ENCODE measurements around the gene TMCC2. TPM values are rescaled to one million over a fixed set of nuclear protein-coding genes. Genes with fewer than 3 reads are reported as not detected.

The TMCC2 gene
- total and polyA plus RNA-seq, 2 of the 8 experiments (the other 6 are each of a cell fraction or from before 2014, with no cell fraction given), result 6.7 to 6.8 TPM

GRCh38 chr1:205300149-205300548 lies 72.4 kb downstream of the TMCC2 start:
- FAIRE-seq, result no peak
- CTCF ChIA-PET (ENCODE audit: partially characterized antibody), result interaction anchor here (16.9 to 67.1 kb wide), 2 partner anchors 19 to 30 kb away, joined by 313 to 2424 read pairs; partner anchors contain the start of gene NUAK2
- no peak overlapping the region for H3K9ac ChIP-seq (replicated peaks in 1 of 4; ENCODE audit: extremely low read depth in 1 of 4, low read depth in 3 of 4, low read length in 3 of 4)

More at GRCh38 chr1:205300149-205300548, 72.4 kb downstream of the TMCC2 start:
- peak overlapping the region; percentile 71 for H3K18ac ChIP-seq (ENCODE audit: extremely low read depth, low read length)
- H3K4me3 ChIP-seq (ENCODE audit: extremely low read depth in 1 of 4, insufficient read depth in 2 of 4, low read depth in 3 of 4, low read length in 4 of 4), result no peak overlapping the region
- no peak overlapping the region for H2AFZ ChIP-seq (ENCODE audit: low read length)
- H3K23me2 ChIP-seq (ENCODE audit: low read depth, low read length), result peaks cover 2% of the 10 kb centered on the region
- peaks cover 29 to 45% (median 34%) of the 10 kb centered on the region in 4 experiments for H3K4me1 ChIP-seq (replicated peaks in 1 of 4; ENCODE audit: control insufficient read depth in 3 of 4, insufficient read depth in 4 of 4, low read length in 3 of 4)
- no peak overlapping the region for H2BK15ac ChIP-seq (ENCODE audit: low read length)
- TF ChIP-seq ASH2L (IDR thresholded peaks at IDR 0.05; ENCODE audit: low read length) (no peak), BCL11A (IDR thresholded peaks at IDR 0.05; ENCODE audit: low read depth in 2 of 2, low read length in 2 of 2) (no peak), NANOG (IDR thresholded peaks at IDR 0.05; ENCODE audit: insufficient read depth, low read depth, low read length, poor library complexity, severe bottlenecking) (no peak), SIX5 (IDR thresholded peaks at IDR 0.05; ENCODE audit: low read depth, low read length) (no peak)
- H2BK12ac ChIP-seq (ENCODE audit: low read depth, low read length), result peak overlapping the region; percentile 99
- H3K4ac ChIP-seq (replicated peaks; ENCODE audit: insufficient read length, low read depth, low read length), result no peak overlapping the region
- no peak overlapping the region for H3K23ac ChIP-seq (ENCODE audit: insufficient read length)
- peak overlapping the region; percentile 97; the same call in 1 of the 2 replicates for H2AK5ac ChIP-seq (ENCODE audit: low read depth, low read length)
- no peaks in the 10 kb centered on the region for H3K79me1 ChIP-seq (ENCODE audit: low read depth, low read length)
- peak overlapping the region in 1 of 2 experiments; percentile 82; a peak in 1 of 4 replicates for H3K4me2 ChIP-seq (ENCODE audit: insufficient read depth in 1 of 2, low read depth in 2 of 2, low read length in 2 of 2)
- H4K8ac ChIP-seq (ENCODE audit: extremely low read depth, insufficient read depth, low read length), result no peak overlapping the region
- no peak for DNase-seq (ENCODE audit: low read depth in 1 of 2, low spot score in 2 of 2)
- peak overlapping the region; percentile 74 for H2BK120ac ChIP-seq (replicated peaks; ENCODE audit: low read depth, low read length)
- peak overlapping the region; percentile 86 for H4K91ac ChIP-seq (replicated peaks; ENCODE audit: insufficient read length, low read length)
- POLR2A ChIA-PET (ENCODE audit: partially characterized antibody), result interaction anchor here (1.0 to 8.8 kb wide), 13 partner anchors 10 to 381 kb away, joined by 3 to 134 read pairs (median 10); partner anchors contain the start of gene NUAK2
- H3K36me3 ChIP-seq (ENCODE audit: control insufficient read depth in 2 of 4, insufficient read depth in 4 of 4, low read length in 3 of 4), result peaks cover 10 to 33% (median 21%) of the 10 kb centered on the region in 4 experiments
- H3K27ac ChIP-seq (ENCODE audit: low read depth, low read length), result peak overlapping the region; percentile 71; the same call in 1 of the 2 replicates
- H3K9me3 ChIP-seq (ENCODE audit: insufficient read depth in 2 of 2, low read depth in 1 of 2, low read length in 1 of 2), result no peaks in the 10 kb centered on the region
- no peak overlapping the region for H3K56ac ChIP-seq (replicated peaks; ENCODE audit: insufficient read length, low read depth, low read length)
- H2BK20ac ChIP-seq (ENCODE audit: low read length), result peak overlapping the region; percentile 80; the same call in 1 of the 2 replicates
- no peaks in the 10 kb centered on the region for H4K20me1 ChIP-seq (replicated peaks in 1 of 2; ENCODE audit: control insufficient read depth in 1 of 2, insufficient read depth in 2 of 2, low read length in 2 of 2)
- H4K5ac ChIP-seq (ENCODE audit: insufficient read length, low read depth, low read length), result peak overlapping the region; percentile 24
- H3K14ac ChIP-seq (ENCODE audit: insufficient read length), result peak overlapping the region; percentile 62
- WGBS, 2 experiments (ENCODE audit: extremely low coverage in 1 of 2, insufficient coverage in 1 of 2, insufficient read length in 1 of 2, insufficient replicate concordance in 2 of 2, low coverage in 1 of 2, low lambda C conversion rate in 2 of 2, missing lambda C conversion rate in 1 of 2), result 84% methylated on average over 8 of the region's 9 CpGs; no CpG with 5 or more reads in 1 of the 2 experiments
- no peaks in the 10 kb centered on the region; a peak in 1 of 7 replicates for H3K27me3 ChIP-seq (replicated peaks in 1 of 4; ENCODE audit: control insufficient read depth in 3 of 4, extremely low read depth in 1 of 4, insufficient read depth in 3 of 4, low read length in 3 of 4)
- H3K79me2 ChIP-seq (ENCODE audit: control insufficient read depth in 1 of 2, insufficient read depth in 2 of 2, low read length in 2 of 2), result peaks cover 0 to 6% of the 10 kb centered on the region in 2 experiments; a peak in 1 of 4 replicates
- peak overlapping the region; percentile 97 for H2BK5ac ChIP-seq (ENCODE audit: low read depth, low read length)

All from H1 (cell line).